Brain microvascular endothelial cell (primary cell): ENCODE results near the gene SPIN3.
A peak's percentile ranks its signal among the peaks of the same experiment; 100 is the strongest.
"Not testable (repeated sequence)": the region's sequence is repeated elsewhere in the genome, so short reads cannot be mapped to it uniquely, and the experiment has no call there.

Experiments
- DNase-seq: peaks from one replicate; pipeline ENCODE4 v3.0.0-alpha.2; 2020
- H3K27ac ChIP-seq: fragments of 250-450 bp; sonication (Bioruptor Pico); 2 replicates; pipeline ENCODE4 v1.5.1; 2020; ENCODE audit warnings: mild to moderate bottlenecking, moderate library complexity
- H3K27me3 ChIP-seq: fragments of 250-450 bp; sonication (Bioruptor Pico); replicated peaks from 2 replicates; pipeline ENCODE4 v1.5.1; 2020; ENCODE audit warnings: mild to moderate bottlenecking
- H3K36me3 ChIP-seq: fragments of 250-450 bp; sonication (Bioruptor Pico); replicated peaks from 2 replicates; pipeline ENCODE4 v1.5.1; 2020; ENCODE audit warnings: mild to moderate bottlenecking
- H3K4me3 ChIP-seq: 2 replicates; pipeline ENCODE4 v1.5.1; 2011; ENCODE audit warnings: low read depth, mild to moderate bottlenecking, control low read depth, low read length, moderate library complexity
- CTCF ChIP-seq: IDR thresholded peaks from 2 replicates; pipeline ENCODE4 v1.5.1; 2011; ENCODE audit warnings: low read depth, mild to moderate bottlenecking, moderate library complexity, low read length, control low read depth, inconsistent platforms; ENCODE audit errors: missing control alignments
- in situ Hi-C: cut with HindIII; loops from 2 replicates; pipeline ENCODE4 v1.10.0; 2017; ENCODE audit warnings: low sequenced_read_pairs, low pct_ligation_motif_present

The SPIN3 gene

GRCh38 chrX:56947699-56948098, 47.6 kb downstream of the SPIN3 start:
- Histone ChIP-seq H3K36me3 (no peaks in the 10 kb centered on the region), H3K27ac (no peak overlapping the region), H3K27me3 (no peaks in the 10 kb centered on the region), H3K4me3 (no peak overlapping the region)
- DNase-seq, result no peak
- no peak for TF ChIP-seq CTCF
- in situ Hi-C loops, result no loop called here

- H3K27ac ChIP-seq, in situ Hi-C loops, H3K27me3 ChIP-seq, H3K36me3 ChIP-seq, H3K4me3 ChIP-seq: not testable (repeated sequence)
- peak; percentile 10 for DNase-seq
Measured at GRCh38 chrX:56946201-56946600, 49.1 kb downstream of the SPIN3 start.

GRCh38 chrX:56945226-56945625, 50.1 kb downstream of the SPIN3 start:
- H3K36me3 ChIP-seq, DNase-seq, H3K27ac ChIP-seq, in situ Hi-C loops, H3K27me3 ChIP-seq, H3K4me3 ChIP-seq: not testable (repeated sequence)

- in situ Hi-C loops, result no loop called here
- TF ChIP-seq CTCF, result no peak
- DNase-seq, result no peak
- Histone ChIP-seq H3K27ac (no peak overlapping the region), H3K27me3 (no peaks in the 10 kb centered on the region), H3K4me3 (no peak overlapping the region), H3K36me3 (no peaks in the 10 kb centered on the region)
Measured at GRCh38 chrX:56943264-56943663, 52.1 kb downstream of the SPIN3 start.
